ENCODE data around the gene GEMIN2.

- TF ChIP-seq POLR2AphosphoS5 (IDR thresholded peaks at IDR 0.05; ENCODE audit: low read depth, low read length) (no peak), REST (IDR thresholded peaks at IDR 0.05; ENCODE audit: insufficient read depth in 1 of 2, low read depth in 2 of 2, low read length in 2 of 2) (no peak), SIN3A (IDR thresholded peaks at IDR 0.05; ENCODE audit: borderline replicate concordance, insufficient read depth, low read length) (no peak), TAF1 (IDR thresholded peaks at IDR 0.05; ENCODE audit: borderline replicate concordance, insufficient read depth, low read length) (no peak)
Measured at GRCh38 chr14:39145266-39145966, 31.3 kb downstream of the GEMIN2 start.
